ENCODE results near the gene C1QBP.
"Not testable (repeated sequence)": the region's sequence is repeated elsewhere in the genome, so short reads cannot be mapped to it uniquely, and the experiment has no call there.

The C1QBP gene

DNA sequence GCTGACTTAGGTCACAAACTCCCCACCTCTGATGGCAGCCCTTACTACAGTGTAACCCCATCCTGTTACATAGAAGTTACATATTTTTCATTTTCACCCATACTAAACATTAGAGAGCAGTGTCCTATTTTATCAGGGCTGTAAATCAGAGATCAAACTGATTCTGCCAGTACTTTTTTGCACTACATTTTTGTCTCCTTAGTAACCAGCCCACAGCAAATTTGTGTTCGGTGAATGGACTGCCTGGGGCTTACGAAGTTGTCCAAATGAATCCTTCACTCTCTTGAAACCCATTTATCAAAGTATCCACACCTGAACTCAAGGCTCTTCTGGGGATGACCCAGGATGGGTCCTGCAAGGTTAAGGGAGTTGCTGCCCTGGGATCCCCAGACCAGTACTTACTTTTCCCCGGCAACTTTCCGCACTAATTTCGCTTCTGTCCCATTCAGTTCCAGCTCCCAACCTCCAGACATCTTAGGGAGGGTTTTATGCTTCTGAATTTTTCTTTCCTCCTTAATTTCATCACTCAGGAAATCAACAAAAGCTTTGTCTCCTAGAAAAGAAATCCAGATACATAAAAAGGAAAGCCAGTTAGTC is 1.1 kb downstream of the C1QBP start:
- peaks cover 62% of the 10 kb centered on the region for H3K36me3 Mint-ChIP-seq (ENCODE audit: low read depth)
- H3K27ac Mint-ChIP-seq: no peak overlapping the region
- H3K4me3 Mint-ChIP-seq: peak overlapping the region; percentile 89
- TF ChIP-seq, protein P1, sequence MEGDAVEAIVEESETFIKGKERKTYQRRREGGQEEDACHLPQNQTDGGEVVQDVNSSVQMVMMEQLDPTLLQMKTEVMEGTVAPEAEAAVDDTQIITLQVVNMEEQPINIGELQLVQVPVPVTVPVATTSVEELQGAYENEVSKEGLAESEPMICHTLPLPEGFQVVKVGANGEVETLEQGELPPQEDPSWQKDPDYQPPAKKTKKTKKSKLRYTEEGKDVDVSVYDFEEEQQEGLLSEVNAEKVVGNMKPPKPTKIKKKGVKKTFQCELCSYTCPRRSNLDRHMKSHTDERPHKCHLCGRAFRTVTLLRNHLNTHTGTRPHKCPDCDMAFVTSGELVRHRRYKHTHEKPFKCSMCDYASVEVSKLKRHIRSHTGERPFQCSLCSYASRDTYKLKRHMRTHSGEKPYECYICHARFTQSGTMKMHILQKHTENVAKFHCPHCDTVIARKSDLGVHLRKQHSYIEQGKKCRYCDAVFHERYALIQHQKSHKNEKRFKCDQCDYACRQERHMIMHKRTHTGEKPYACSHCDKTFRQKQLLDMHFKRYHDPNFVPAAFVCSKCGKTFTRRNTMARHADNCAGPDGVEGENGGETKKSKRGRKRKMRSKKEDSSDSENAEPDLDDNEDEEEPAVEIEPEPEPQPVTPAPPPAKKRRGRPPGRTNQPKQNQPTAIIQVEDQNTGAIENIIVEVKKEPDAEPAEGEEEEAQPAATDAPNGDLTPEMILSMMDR (IDR thresholded peaks at IDR 0.05): no peak
- peaks cover 35% of the 10 kb centered on the region for H3K4me1 Mint-ChIP-seq
- no peaks in the 10 kb centered on the region for H3K9me3 Mint-ChIP-seq
- no peak for DNase-seq
- no peaks in the 10 kb centered on the region for H3K27me3 Mint-ChIP-seq (ENCODE audit: low read depth, poor library complexity)

DNA sequence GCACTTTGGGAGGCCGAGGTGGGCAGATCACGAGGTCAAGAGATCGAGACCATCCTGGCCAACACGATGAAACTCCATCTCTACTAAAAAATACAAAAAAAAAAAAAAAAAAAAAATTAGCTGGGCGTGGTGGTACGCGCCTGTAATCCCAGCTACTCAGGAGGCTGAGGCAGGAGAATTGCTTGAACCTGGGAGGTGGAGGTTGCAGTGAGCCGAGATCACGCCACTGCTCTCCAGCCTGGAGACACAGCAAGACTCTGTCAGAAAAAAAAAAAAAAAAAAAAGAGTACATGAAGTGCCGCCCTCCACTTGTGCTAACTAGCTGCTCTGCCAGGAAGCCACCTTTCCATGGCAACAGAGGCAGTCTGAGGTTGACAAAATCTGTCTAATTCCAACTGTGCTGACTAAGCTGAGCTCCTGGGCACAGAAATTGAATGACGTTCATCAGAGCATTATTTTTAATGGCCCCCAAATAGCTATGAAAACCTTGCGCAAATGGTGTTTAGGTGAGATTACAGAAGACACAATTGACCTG is 3.1 kb downstream of the C1QBP start:
- H3K27me3 Mint-ChIP-seq (ENCODE audit: low read depth, poor library complexity); H3K27ac Mint-ChIP-seq; DNase-seq; H3K9me3 Mint-ChIP-seq: not testable (repeated sequence)
- H3K4me3 Mint-ChIP-seq: peak overlapping the region; percentile 40
- H3K36me3 Mint-ChIP-seq (ENCODE audit: low read depth): peaks cover 68% of the 10 kb centered on the region
- peaks cover 35% of the 10 kb centered on the region for H3K4me1 Mint-ChIP-seq

DNA sequence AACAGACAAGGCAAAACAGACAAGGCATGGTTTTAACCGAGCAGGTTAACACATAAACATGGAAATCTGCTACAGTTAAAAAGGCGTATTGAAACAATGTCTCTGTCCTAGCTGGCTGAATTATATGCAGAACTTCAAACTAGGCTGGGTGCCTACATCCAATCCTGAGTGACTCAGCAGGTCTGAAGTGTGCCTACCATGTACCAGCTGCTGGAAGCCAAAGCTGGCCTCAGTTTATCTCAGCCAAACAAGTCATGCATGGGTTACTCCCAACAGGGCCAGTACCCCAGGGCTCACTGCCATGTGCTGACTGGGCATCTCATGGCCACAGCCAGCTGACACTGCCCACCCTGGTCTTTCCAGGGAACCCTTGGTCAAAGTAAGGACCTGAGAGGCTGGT is 4.0 kb downstream of the C1QBP start:
- peaks cover 74% of the 10 kb centered on the region for H3K36me3 Mint-ChIP-seq (ENCODE audit: low read depth)
- H3K27ac Mint-ChIP-seq: peak overlapping the region; percentile 51
- no peak for DNase-seq
- no peaks in the 10 kb centered on the region for H3K27me3 Mint-ChIP-seq (ENCODE audit: low read depth, poor library complexity)
- TF ChIP-seq, protein P1 (IDR thresholded peaks at IDR 0.05): no peak
- peaks cover 32% of the 10 kb centered on the region for H3K4me1 Mint-ChIP-seq
- H3K9me3 Mint-ChIP-seq: no peaks in the 10 kb centered on the region
- no peak overlapping the region for H3K4me3 Mint-ChIP-seq

DNA sequence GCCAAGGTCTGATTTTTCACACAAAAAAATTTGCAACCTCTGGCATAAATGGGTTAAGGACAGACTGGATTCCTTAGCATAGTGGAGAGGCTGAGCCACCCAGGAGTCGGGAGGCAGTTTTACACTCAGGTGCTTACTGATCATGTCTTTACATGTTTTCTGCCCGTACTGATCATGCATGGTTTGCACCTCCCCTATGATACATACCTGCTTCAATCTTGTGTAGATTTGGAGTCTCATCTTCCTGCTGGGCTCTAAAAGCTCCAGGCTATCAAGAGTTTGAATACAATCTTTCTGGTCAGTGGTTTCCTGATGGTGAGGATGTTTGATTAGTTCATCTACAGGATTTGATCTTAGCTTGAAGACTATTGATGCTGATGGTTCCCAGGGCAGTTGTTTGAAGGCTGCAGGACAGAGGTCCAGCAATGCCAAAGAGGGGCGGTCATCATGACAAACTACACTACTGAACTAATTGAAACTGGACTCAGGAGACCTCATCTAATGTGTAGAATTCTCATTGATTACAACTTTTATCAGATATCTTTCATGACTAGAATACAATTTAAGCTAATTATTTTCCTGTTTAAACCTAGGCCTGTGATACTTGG is 6.9 kb downstream of the C1QBP start:
- no peak overlapping the region for H3K4me3 Mint-ChIP-seq
- TF ChIP-seq, protein P1 (IDR thresholded peaks at IDR 0.05): no peak
- no peaks in the 10 kb centered on the region for H3K9me3 Mint-ChIP-seq
- no peaks in the 10 kb centered on the region for H3K27me3 Mint-ChIP-seq (ENCODE audit: low read depth, poor library complexity)
- H3K4me1 Mint-ChIP-seq: peaks cover 9% of the 10 kb centered on the region
- H3K27ac Mint-ChIP-seq: peak overlapping the region; percentile 85
- no peak for DNase-seq
- H3K36me3 Mint-ChIP-seq (ENCODE audit: low read depth): peaks cover 78% of the 10 kb centered on the region

DNA sequence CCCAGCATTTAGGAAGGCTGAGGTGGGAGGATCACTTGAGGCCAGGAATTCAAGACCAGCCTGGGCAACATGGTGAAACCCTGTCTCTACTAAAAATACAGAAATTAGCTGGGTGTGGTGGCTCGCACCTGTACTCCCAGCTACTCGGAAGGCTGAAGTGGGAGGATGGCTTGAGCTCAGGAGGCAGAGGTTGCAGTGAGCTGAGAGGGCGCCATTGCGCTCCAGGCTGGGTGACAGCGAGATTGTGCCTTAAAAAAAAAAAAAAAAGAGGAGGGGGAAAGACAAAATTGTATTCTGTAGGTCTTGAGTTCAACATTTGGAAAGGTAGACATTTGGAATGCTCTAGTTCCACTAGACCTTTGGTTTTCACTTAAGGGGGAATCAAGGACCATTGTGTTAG is 7.7 kb downstream of the C1QBP start:
- H3K4me1 Mint-ChIP-seq; H3K9me3 Mint-ChIP-seq; DNase-seq; H3K4me3 Mint-ChIP-seq; H3K27me3 Mint-ChIP-seq (ENCODE audit: low read depth, poor library complexity): not testable (repeated sequence)
- H3K27ac Mint-ChIP-seq: peak overlapping the region; percentile 85
- H3K36me3 Mint-ChIP-seq (ENCODE audit: low read depth): peaks cover 70% of the 10 kb centered on the region

DNA sequence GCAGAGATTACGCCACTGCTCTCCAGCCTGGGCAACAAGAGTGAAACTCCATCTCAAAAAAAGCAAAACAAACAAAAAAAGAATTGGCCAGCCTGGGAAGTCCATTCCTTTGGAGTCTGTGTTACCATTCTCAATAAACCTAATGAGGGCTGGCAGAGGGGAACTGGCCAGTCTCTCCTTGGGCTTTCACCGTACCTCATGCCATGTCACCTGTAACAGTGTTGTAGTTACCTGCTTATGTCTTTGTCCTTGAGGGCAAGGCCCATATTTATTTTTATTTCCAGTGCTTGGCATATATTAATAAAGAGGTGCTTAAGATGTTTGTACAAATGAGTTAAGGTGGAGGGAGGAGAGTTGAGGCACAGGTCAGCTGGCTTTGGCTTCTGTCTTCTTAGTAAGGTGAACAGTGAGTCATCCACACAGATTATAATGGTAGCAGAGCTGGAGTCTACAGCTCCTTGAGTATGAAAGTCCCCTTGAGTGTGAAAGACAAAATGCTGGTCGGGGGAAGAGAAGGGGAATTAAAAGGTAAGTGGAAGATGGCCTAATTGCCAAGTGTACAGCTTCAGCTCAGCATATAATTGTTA is 8.4 kb downstream of the C1QBP start:
- H3K4me1 Mint-ChIP-seq: no peaks in the 10 kb centered on the region
- peak overlapping the region; percentile 52 for H3K27ac Mint-ChIP-seq
- H3K36me3 Mint-ChIP-seq (ENCODE audit: low read depth): peaks cover 74% of the 10 kb centered on the region
- no peaks in the 10 kb centered on the region for H3K9me3 Mint-ChIP-seq
- no peaks in the 10 kb centered on the region for H3K27me3 Mint-ChIP-seq (ENCODE audit: low read depth, poor library complexity)
- H3K4me3 Mint-ChIP-seq: no peak overlapping the region
- TF ChIP-seq, protein P1 (IDR thresholded peaks at IDR 0.05): no peak
- no peak for DNase-seq

Measured in nephron progenitor cell (in vitro differentiated cells).